HG03457 (cell line): ENCODE data around the gene PM20D1.

Experiments used
- ATAC-seq: cut with Tn5 transposase; IDR thresholded peaks from one replicate; pipeline ENCODE4 v1.9.1; 2021; ENCODE audit warnings: moderate number of reproducible peaks; ENCODE audit not compliant: unreplicated experiment

Gene PM20D1

DNA sequence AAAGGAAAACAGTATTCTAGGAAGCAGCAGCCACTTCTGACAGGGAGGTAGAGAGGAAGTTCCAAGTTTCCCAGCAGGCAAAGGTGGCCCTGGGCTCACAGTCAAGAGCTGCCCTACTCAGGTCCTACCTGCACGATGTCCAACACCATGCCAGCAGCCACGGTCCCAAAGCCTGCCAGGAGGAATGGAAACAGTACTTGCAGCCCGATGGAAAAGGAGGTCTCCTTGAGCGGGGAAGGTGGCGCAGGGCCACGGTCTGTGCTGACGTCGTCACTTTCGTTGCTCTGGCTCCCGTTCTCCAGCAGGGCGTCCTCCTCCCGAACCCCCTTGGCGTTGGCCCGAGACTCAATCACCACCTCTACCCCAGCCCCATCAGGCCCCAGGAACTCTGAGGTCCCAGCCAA is 40.0 kb downstream of the PM20D1 start:
- no peak for ATAC-seq

GRCh38 chr1:205809469-205809868 is 40.5 kb downstream of the PM20D1 start:
- ATAC-seq: no peak

DNA sequence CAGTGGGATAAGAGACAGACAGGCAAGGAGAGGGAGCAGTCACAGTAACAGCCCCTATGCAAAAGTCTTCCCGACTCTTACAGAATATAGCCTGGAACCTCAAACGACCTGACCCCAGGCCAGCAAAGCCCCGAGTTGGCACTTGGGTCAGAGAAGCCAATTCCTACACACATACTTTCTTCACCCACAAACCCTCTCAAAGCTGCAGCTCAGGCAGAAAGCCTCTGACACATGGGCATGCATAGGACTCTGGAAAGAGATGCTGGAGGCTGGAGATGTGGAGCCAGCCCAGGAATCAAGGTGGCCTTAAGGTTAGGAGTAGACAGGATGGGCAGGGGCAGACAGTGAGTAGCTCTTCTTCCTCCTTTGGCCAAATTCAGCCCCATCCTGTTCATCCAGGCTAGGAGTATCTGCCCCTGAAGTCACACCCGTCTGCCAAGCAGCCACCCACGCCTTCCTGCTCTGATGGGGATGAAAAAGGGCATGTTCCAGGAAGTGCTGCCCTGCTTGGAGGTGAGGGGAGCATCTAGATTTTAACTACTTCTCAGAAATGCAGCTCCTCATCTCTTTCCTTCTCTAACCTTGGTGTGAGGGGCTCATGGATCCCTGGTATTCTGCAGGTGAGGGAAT is 44.7 kb downstream of the PM20D1 start:
- ATAC-seq: no peak

- ATAC-seq: no peak
Measured at GRCh38 chr1:205804605-205805004, 45.3 kb downstream of the PM20D1 start.

GRCh38 chr1:205803986-205804385 is 45.9 kb downstream of the PM20D1 start:
- no peak for ATAC-seq

DNA sequence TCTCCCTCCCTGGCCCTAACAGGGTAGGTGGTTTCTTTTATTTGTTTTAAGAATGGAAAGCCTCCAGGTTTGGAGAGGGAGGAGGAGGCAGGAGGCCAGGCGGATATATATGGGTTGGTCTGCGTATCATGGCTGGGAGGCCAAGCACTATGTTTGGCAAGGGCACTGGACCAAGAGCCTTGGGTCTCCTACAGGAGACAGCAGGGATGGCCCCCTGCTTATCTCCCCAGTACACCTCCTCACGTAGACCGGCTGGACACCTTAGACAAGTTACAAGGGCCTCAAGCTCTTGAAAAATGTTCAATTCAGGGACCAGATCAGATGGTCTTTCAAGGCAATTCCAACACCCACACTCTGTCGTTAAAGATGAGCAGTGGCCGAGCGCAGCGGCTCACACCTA is 47.9 kb downstream of the PM20D1 start:
- no peak for ATAC-seq

DNA sequence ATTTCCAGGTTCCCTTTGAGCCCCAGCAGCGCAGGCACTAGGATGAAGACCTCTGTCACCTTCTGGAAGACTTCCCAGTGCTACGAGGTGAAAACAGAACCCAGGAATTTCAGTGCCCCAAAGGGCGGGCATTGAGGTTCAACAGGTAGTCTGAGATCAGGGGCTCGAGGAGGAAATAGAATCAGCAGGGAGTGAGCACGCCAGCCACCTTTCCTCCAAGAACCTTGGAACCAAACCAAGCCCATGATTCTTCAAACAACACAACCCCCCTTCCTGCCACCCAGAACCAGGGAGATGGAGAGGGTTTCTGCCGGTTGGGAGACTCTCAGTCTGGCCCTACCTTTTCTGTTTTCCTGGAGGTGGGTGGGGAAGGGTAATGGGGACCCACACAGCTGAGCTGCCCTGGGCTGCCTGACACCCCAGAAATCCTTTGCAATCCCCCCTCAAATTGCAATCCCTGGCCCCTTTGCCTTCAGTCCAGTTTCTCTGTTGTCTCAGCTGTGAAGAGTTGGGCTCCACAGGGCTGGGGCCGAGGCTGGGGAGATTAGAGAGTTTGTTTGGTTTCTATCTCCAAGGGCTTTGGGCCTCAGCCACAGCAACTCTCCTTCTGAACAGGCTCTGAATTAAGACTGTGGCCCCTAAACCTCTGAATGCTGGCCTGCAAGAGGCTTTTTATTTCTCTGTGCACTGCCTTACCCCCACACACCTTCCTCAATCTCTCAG is 48.8 kb downstream of the PM20D1 start:
- ATAC-seq: no peak

GRCh38 chr1:205800427-205800826 is 49.5 kb downstream of the PM20D1 start:
- no peak for ATAC-seq

DNA sequence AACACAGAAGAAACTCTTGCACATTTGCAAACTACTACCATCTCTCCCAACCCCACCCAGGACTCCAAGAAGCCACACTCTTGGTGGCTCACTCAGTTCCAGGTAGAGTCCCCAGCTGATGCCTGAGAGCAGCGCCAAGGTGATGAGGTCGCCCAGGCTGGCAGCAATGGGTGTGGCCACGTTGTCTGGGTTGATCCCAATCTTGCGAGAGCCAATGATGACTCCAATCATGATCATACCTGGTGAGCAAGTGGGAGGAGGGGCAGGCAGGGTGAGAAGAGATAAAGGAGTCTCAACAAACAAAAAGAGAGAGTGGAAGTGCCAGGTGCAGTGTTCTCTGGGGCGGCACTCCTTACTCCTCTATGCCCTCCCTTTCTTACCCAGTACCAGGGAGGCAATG is 51.4 kb downstream of the PM20D1 start:
- no peak for ATAC-seq

- ATAC-seq: no peak
Measured at GRCh38 chr1:205797168-205797567, 52.8 kb downstream of the PM20D1 start.

GRCh38 chr1:205794011-205794730 is 55.8 kb downstream of the PM20D1 start:
- ATAC-seq: no peak

DNA sequence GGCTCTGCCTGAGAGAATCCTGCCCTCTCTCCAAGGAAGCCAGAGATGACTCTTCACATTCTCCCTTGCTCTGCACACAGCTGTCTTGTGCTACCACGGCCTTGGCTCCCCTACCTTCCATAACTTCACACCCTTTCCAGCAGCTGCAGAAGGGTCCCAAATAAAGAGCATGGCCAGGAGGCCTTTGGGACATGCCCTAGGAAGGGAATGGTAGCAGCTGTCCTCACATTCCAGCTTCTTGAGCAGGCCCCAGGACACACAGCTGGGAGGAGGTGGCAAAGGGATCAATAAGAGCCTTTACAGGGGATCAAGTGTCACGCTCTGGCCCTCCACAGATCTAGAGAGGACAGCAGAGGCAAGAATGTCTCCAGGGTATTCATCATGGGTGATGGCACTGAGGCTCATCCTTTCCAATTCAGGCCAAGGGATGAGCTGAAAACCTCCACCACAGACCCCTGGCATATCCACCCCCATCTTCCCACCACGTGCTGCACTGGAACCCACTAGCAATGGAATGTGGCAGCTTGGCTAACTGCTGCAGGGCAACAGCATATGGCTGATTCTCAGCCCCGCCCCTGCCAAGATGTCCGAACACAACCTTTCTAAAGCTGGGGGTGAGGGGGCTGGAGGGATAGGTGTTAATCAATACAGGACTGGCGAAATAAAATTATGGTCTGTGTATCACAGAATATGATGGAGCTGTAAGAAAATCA is 56.8 kb downstream of the PM20D1 start:
- no peak for ATAC-seq

DNA sequence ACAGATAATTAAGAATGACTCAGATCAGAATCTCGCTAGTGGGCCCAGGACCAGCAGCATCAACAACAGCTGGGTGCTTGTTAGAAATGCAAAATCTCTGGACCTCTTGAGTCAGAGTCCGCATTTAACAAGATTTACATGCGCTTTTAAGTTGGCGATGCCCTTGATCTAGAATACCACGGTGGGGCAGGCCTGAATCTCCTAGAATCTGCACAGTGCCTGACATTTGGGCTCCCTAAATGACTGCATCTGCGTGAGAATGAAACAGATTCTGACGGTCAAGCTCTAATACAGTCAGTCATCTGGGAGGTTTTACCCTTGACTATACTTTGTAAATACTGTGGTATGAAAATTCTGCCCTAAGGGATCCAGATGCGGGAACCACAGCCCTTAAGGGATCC is 57.5 kb downstream of the PM20D1 start:
- no peak for ATAC-seq

- no peak for ATAC-seq
Measured at GRCh38 chr1:205791568-205792180, 58.3 kb downstream of the PM20D1 start.

- no peak for ATAC-seq
Measured at GRCh38 chr1:205787287-205787916, 62.5 kb downstream of the PM20D1 start.

DNA sequence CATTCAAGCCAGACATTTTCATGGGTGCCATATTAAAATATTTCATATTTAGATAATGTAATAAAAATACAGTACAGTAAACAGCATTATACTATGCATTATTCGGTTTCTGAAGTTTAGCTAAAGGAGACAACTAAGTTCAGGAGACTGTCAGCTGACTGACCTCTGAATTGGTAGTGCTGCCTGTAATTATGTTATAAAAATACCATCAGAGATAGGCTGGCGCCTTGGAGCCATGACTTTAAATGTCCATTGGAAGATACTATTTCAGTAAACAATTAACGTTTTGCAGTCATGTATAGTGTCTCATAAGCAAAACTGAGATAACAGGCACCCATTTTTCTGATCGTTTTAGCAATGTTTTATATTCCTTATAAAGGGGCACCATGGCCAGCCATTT is 63.3 kb downstream of the PM20D1 start:
- ATAC-seq: no peak

- ATAC-seq: no peak
Measured at GRCh38 chr1:205785446-205785845, 64.5 kb downstream of the PM20D1 start.

GRCh38 chr1:205783904-205784303 is 66.0 kb downstream of the PM20D1 start:
- ATAC-seq: no peak

- no peak for ATAC-seq
Measured at GRCh38 chr1:205783433-205783795, 66.5 kb downstream of the PM20D1 start.

DNA sequence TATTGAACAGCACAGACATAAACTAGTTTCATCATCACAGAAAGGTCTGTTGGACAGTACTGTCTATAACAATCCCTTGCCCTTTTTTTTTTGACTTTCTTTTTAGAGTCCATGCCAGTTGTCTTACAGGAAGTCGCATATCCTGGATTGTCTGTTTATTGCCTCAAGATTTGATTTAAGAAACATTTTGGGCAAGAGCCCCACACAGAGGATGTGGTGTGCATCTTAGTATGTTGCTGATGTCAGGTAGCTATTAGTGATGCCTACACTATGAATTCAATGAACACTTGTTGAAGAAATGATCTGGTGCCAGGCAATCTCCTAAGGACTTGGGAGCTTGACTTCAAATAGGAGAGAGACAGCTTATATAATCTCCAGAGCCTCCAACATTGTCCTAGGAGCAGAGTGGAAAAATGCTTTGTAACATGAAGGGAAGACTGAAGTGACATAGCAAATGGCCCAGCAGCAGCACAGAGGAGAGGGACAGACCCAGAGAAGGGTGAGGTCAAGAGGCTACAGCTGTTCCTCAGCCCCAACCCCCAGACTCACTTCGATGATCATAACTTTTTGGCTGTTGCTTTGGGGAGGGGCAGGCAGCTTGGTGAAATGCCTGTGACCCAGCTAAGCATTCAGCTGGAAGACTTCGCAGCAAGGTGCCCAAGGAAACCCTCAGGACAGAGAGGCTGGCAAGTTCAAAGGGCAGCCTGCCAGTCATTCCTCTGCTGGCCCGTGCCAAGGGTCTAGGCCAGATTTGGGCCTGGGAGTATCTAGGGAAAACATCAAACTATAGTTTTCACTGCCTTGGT is 67.1 kb downstream of the PM20D1 start:
- no peak for ATAC-seq
